Heart left ventricle (tissue), 13 donors: Measurements from ENCODE around the gene ZNF512.

ENCODE experiments used
- POLR2A ChIP-seq, 2 donors: fragments of 450-650 bp; IDR thresholded peaks; one replicate each; pipeline ENCODE4 v1.6.1; 2017; ENCODE audit warnings: antibody characterized with exemption in 2 of 2, mild to moderate bottlenecking in 2 of 2, moderate library complexity in 2 of 2
- TF ChIP-seq, protein P1 (sequence below), 12 donors: fragments of 200-600 bp; sonication (generic) in 4 of 12; IDR thresholded peaks; one replicate each; pipeline versions ENCODE4 v1.5.0 to v1.8.0; 2018 to 2022; ENCODE audit warnings: antibody characterized with exemption in 12 of 12, mild to moderate bottlenecking in 5 of 12
- donor health status: ischemic (EF 13 %, LVEDD 7.1; RV severe dilation, severe dysfunction).
- donor health status: DM: no; HTN: yes; CAD: no.
- donor health status: DM: no; HTN: no; CAD: no.
- donor health status: ischemic (EF 25% LVEDD 6.9; RV normal size, moderate dysfunction).
- donor health status: ischemic (EF 25% LVEDD 5.7; RV mildly dilated, moderate dysfunction).
- donor health status: ischemic (EF 35%, LVEDD 5.7; RV mildly dilated, moderate dysfunction).
- donor health status: nonischemic (EF 11% LVEDD 7.7; RV severe dilation, severe dysfunction).
- donor health status: DM: yes; HTN: yes; CAD: no.
- donor health status: PGD.
- donor health status: ischemic (EF 29% LVEDD 5.4; RV normal size, mild dysfunction).
- donor health status: nonischemic (EF 23%, LVEDD 6.1; RV moderate dilation, normal function).

DNA sequence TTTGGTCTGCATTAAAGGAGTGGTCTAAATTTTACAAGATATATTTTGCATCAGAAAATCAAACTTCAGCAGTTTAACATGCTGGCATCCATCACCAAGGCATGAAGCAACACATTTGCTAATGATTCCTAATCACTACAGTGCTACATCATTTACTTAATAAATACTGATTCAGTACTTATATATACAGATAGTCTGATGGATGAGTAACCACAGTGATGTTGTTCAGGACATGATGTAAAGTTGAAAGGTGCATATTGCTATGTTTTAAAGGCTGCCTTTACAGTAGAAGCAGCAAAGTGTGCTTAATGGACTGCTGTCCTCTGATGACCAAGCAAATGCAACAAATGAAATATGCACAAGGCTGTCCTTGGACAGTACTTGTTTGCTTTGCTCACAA is 69.5 kb downstream of the ZNF512 start:
- TF ChIP-seq POLR2A (IDR thresholded peaks at IDR 0.05), result no peak
- TF ChIP-seq, protein P1, sequence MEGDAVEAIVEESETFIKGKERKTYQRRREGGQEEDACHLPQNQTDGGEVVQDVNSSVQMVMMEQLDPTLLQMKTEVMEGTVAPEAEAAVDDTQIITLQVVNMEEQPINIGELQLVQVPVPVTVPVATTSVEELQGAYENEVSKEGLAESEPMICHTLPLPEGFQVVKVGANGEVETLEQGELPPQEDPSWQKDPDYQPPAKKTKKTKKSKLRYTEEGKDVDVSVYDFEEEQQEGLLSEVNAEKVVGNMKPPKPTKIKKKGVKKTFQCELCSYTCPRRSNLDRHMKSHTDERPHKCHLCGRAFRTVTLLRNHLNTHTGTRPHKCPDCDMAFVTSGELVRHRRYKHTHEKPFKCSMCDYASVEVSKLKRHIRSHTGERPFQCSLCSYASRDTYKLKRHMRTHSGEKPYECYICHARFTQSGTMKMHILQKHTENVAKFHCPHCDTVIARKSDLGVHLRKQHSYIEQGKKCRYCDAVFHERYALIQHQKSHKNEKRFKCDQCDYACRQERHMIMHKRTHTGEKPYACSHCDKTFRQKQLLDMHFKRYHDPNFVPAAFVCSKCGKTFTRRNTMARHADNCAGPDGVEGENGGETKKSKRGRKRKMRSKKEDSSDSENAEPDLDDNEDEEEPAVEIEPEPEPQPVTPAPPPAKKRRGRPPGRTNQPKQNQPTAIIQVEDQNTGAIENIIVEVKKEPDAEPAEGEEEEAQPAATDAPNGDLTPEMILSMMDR (IDR thresholded peaks at IDR 0.05), result no peak
